ENCODE data around the gene TSPAN7.

DNA sequence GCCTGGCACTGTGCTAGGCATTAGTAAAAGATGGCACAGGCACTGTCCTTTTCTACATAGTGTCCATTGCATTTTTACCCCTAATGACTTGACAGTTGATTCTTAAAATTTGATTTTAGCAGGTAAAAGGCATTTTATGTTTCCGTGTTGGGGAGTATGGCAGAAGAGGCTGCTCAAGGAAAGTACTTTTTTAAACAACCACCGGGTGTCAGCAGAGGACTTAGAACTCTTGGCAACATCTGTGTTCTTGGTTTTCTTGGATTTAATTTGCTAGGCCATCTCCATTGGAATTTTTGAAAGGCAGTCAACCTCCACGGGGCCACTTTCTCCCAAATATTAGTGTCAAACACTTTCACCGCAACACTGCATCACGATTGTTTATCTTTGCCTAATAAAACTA, 102.9 kb downstream of the TSPAN7 start:
- TF ChIP-seq, protein P1, sequence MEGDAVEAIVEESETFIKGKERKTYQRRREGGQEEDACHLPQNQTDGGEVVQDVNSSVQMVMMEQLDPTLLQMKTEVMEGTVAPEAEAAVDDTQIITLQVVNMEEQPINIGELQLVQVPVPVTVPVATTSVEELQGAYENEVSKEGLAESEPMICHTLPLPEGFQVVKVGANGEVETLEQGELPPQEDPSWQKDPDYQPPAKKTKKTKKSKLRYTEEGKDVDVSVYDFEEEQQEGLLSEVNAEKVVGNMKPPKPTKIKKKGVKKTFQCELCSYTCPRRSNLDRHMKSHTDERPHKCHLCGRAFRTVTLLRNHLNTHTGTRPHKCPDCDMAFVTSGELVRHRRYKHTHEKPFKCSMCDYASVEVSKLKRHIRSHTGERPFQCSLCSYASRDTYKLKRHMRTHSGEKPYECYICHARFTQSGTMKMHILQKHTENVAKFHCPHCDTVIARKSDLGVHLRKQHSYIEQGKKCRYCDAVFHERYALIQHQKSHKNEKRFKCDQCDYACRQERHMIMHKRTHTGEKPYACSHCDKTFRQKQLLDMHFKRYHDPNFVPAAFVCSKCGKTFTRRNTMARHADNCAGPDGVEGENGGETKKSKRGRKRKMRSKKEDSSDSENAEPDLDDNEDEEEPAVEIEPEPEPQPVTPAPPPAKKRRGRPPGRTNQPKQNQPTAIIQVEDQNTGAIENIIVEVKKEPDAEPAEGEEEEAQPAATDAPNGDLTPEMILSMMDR (IDR thresholded peaks at IDR 0.05): peak; percentile 8 to 57 (median 38)
- TF ChIP-seq POLR2A (IDR thresholded peaks at IDR 0.05): no peak
